Uterus (tissue), 4 donors: ENCODE results near the gene DEXI. TPM values are rescaled to one million over a fixed set of nuclear protein-coding genes. Genes with fewer than 3 reads are reported as not detected.
A peak's percentile ranks its signal among the peaks of the same experiment; 100 is the strongest.

Experiments
- DNase-seq, 2 donors: peaks; one replicate each; pipeline ENCODE4 v3.0.0-alpha.2; 2019 to 2020
- H3K27ac ChIP-seq, 2 donors: fragments of 200-600 bp; sonication (generic); 1 replicate in 1 of 2; 2 replicates in 1 of 2; pipeline ENCODE4 v1.5.1; 2016 to 2018
- H3K27me3 ChIP-seq, 2 donors: fragments of 200-600 bp; sonication (generic); one replicate each; pipeline ENCODE4 v1.5.1; 2018 to 2019; ENCODE audit warnings: control low read depth in 1 of 2
- H3K36me3 ChIP-seq, 2 donors: fragments of 200-600 bp; sonication (generic); one replicate each; pipeline ENCODE4 v1.5.1; 2019; ENCODE audit warnings: control low read depth in 1 of 2
- H3K4me1 ChIP-seq, 2 donors: fragments of 200-600 bp; sonication (generic); one replicate each; pipeline ENCODE4 v1.5.1; 2018 to 2019; ENCODE audit warnings: control low read depth in 1 of 2
- H3K4me3 ChIP-seq, 2 donors: fragments of 200-600 bp; sonication (generic); 1 replicate in 1 of 2; 2 replicates in 1 of 2; pipeline ENCODE4 v1.5.1; 2018 to 2019; ENCODE audit warnings: mild to moderate bottlenecking in 1 of 2
- H3K9me3 ChIP-seq, 2 donors: fragments of 200-600 bp; sonication (generic); one replicate each; pipeline ENCODE4 v1.5.1; 2019; ENCODE audit warnings: control low read depth in 1 of 2
- POLR2A ChIP-seq, 2 donors: fragments of 450-650 bp; IDR thresholded peaks; one replicate each; pipeline ENCODE4 v1.6.1; 2016; ENCODE audit warnings: antibody characterized with exemption in 2 of 2, mild to moderate bottlenecking in 1 of 2, moderate library complexity in 1 of 2
- intact Hi-C: fragments of 100-400 bp; cut with DNase I; formaldehyde crosslinking; loops from one replicate; pipeline ENCODE4 v1.15.1; 2023; ENCODE audit warnings: low total_unique reads
- total RNA-seq, 4 donors: library from RNA; depleted of rRNA in 3 of 4; stranded (reverse); fragments of >200 nt in 3 of 4; gene quantifications; one replicate each; pipeline versions ENCODE4 v1.1.0 to v1.2.4, GENCODE V29; 2014 to 2023
- TF ChIP-seq, protein P1 (sequence below), 4 experiments: fragments of 200-600 bp in 2 of 4; fragments of 450-650 bp in 2 of 4; sonication (generic) in 2 of 4; IDR thresholded peaks; one replicate each; pipeline ENCODE4 v1.5.1; 2016 to 2019; ENCODE audit warnings: antibody characterized with exemption in 4 of 4, mild to moderate bottlenecking in 2 of 4, moderate library complexity in 1 of 4
- donor health status: DM: yes; HTN: yes; CAD: no.

DEXI gene
- total RNA-seq, 4 donors from 2014 or later, result 15.6 to 70.2 (median 42.6) TPM

GRCh38 chr16:10918294-10919002 lies 23.8 kb downstream of the DEXI start:
- TF ChIP-seq, protein P1, sequence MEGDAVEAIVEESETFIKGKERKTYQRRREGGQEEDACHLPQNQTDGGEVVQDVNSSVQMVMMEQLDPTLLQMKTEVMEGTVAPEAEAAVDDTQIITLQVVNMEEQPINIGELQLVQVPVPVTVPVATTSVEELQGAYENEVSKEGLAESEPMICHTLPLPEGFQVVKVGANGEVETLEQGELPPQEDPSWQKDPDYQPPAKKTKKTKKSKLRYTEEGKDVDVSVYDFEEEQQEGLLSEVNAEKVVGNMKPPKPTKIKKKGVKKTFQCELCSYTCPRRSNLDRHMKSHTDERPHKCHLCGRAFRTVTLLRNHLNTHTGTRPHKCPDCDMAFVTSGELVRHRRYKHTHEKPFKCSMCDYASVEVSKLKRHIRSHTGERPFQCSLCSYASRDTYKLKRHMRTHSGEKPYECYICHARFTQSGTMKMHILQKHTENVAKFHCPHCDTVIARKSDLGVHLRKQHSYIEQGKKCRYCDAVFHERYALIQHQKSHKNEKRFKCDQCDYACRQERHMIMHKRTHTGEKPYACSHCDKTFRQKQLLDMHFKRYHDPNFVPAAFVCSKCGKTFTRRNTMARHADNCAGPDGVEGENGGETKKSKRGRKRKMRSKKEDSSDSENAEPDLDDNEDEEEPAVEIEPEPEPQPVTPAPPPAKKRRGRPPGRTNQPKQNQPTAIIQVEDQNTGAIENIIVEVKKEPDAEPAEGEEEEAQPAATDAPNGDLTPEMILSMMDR (IDR thresholded peaks at IDR 0.05), result peak; percentile 86 to 95 (median 92)
- no peak for TF ChIP-seq POLR2A (IDR thresholded peaks at IDR 0.05)
- peaks cover 4 to 6% of the 10 kb centered on the region in 2 donors for H3K4me1 ChIP-seq
- H3K9me3 ChIP-seq, result no peaks in the 10 kb centered on the region
- peak; percentile 92 to 94 for DNase-seq
- intact Hi-C loops, result no loop called here
- no peaks in the 10 kb centered on the region for H3K36me3 ChIP-seq
- no peak overlapping the region for H3K4me3 ChIP-seq
- peak overlapping the region in 1 of 2 donors; percentile 16 for H3K27ac ChIP-seq
- no peaks in the 10 kb centered on the region for H3K27me3 ChIP-seq

GRCh38 chr16:10916534-10916933 lies 25.7 kb downstream of the DEXI start:
- intact Hi-C loops, result no loop called here
- Histone ChIP-seq H3K9me3 (no peaks in the 10 kb centered on the region), H3K27me3 (no peaks in the 10 kb centered on the region), H3K4me3 (no peak overlapping the region), H3K36me3 (no peaks in the 10 kb centered on the region), H3K27ac (no peak overlapping the region), H3K4me1 (peaks cover 0 to 4% of the 10 kb centered on the region in 2 donors)
- TF ChIP-seq, protein P1 (IDR thresholded peaks at IDR 0.05), result no peak
- no peak for TF ChIP-seq POLR2A (IDR thresholded peaks at IDR 0.05)
- no peak for DNase-seq

- no peak for TF ChIP-seq POLR2A (IDR thresholded peaks at IDR 0.05)
- TF ChIP-seq, protein P1 (IDR thresholded peaks at IDR 0.05), result no peak
- no peaks in the 10 kb centered on the region for H3K4me1 ChIP-seq
- no peak overlapping the region for H3K27ac ChIP-seq
- H3K36me3 ChIP-seq, result no peaks in the 10 kb centered on the region
- intact Hi-C loops, result no loop called here
- DNase-seq, result no peak
- no peaks in the 10 kb centered on the region for H3K27me3 ChIP-seq
- no peaks in the 10 kb centered on the region for H3K9me3 ChIP-seq
- no peak overlapping the region for H3K4me3 ChIP-seq
These were observed 31.0 kb downstream of the DEXI start for GRCh38 chr16:10911267-10911666.

GRCh38 chr16:10907757-10908045 lies 34.6 kb downstream of the DEXI start:
- H3K36me3 ChIP-seq, result no peaks in the 10 kb centered on the region
- H3K9me3 ChIP-seq, result no peaks in the 10 kb centered on the region
- no peaks in the 10 kb centered on the region for H3K27me3 ChIP-seq
- intact Hi-C loops, result no loop called here
- H3K4me3 ChIP-seq, result no peak overlapping the region
- no peak overlapping the region for H3K27ac ChIP-seq
- TF ChIP-seq, protein P1 (IDR thresholded peaks at IDR 0.05), result no peak
- TF ChIP-seq POLR2A (IDR thresholded peaks at IDR 0.05), result no peak
- no peak for DNase-seq
- no peaks in the 10 kb centered on the region for H3K4me1 ChIP-seq

DNA sequence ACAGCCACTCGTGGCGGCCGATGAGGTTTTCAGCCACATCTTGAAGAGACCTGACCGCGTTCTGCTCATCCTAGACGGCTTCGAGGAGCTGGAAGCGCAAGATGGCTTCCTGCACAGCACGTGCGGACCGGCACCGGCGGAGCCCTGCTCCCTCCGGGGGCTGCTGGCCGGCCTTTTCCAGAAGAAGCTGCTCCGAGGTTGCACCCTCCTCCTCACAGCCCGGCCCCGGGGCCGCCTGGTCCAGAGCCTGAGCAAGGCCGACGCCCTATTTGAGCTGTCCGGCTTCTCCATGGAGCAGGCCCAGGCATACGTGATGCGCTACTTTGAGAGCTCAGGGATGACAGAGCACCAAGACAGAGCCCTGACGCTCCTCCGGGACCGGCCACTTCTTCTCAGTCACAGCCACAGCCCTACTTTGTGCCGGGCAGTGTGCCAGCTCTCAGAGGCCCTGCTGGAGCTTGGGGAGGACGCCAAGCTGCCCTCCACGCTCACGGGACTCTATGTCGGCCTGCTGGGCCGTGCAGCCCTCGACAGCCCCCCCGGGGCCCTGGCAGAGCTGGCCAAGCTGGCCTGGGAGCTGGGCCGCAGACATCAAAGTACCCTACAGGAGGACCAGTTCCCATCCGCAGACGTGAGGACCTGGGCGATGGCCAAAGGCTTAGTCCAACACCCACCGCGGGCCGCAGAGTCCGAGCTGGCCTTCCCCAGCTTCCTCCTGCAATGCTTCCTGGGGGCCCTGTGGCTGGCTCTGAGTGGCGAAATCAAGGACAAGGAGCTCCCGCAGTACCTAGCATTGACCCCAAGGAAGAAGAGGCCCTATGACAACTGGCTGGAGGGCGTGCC lies 35.1 kb downstream of the DEXI start:
- intact Hi-C loops, result no loop called here
- DNase-seq, result no peak
- Histone ChIP-seq H3K4me3 (no peak overlapping the region), H3K27me3 (no peaks in the 10 kb centered on the region), H3K27ac (no peak overlapping the region), H3K36me3 (no peaks in the 10 kb centered on the region), H3K9me3 (no peaks in the 10 kb centered on the region), H3K4me1 (no peaks in the 10 kb centered on the region)
- TF ChIP-seq POLR2A (IDR thresholded peaks at IDR 0.05), result no peak
- TF ChIP-seq, protein P1 (IDR thresholded peaks at IDR 0.05), result no peak
